Epithelial cell of proximal tubule (primary cell): ENCODE data around the gene NTM. TPM values are rescaled to one million over a fixed set of nuclear protein-coding genes. Genes with fewer than 3 reads are reported as not detected.

Experiments used
- DNase-seq: peaks from one replicate; pipeline ENCODE4 v3.0.0-alpha.2; 2011; ENCODE audit warnings: low read depth
- H3K4me3 ChIP-seq: 2 replicates; pipeline ENCODE4 v1.5.1; 2011; ENCODE audit warnings: low read depth, mild to moderate bottlenecking, low read length
- total RNA-seq: library from RNA; depleted of rRNA; stranded (reverse); fragments of >200 nt; gene quantifications from 2 replicates; pipeline ENCODE4 v1.2.3, GENCODE V29; 2015
- TF ChIP-seq, protein P1 (sequence below): conservative IDR thresholded peaks from 2 replicates; pipeline ENCODE4 v1.5.1; 2012; ENCODE audit warnings: low read depth, mild to moderate bottlenecking, low read length

The NTM gene
- total RNA-seq, 1 donor from 2014 or later: 5.3 TPM

GRCh38 chr11:131925829-131926228 is 555.4 kb downstream of the NTM start:
- no peak for DNase-seq
- no peak overlapping the region for H3K4me3 ChIP-seq
- TF ChIP-seq, protein P1, sequence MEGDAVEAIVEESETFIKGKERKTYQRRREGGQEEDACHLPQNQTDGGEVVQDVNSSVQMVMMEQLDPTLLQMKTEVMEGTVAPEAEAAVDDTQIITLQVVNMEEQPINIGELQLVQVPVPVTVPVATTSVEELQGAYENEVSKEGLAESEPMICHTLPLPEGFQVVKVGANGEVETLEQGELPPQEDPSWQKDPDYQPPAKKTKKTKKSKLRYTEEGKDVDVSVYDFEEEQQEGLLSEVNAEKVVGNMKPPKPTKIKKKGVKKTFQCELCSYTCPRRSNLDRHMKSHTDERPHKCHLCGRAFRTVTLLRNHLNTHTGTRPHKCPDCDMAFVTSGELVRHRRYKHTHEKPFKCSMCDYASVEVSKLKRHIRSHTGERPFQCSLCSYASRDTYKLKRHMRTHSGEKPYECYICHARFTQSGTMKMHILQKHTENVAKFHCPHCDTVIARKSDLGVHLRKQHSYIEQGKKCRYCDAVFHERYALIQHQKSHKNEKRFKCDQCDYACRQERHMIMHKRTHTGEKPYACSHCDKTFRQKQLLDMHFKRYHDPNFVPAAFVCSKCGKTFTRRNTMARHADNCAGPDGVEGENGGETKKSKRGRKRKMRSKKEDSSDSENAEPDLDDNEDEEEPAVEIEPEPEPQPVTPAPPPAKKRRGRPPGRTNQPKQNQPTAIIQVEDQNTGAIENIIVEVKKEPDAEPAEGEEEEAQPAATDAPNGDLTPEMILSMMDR: no peak

DNA sequence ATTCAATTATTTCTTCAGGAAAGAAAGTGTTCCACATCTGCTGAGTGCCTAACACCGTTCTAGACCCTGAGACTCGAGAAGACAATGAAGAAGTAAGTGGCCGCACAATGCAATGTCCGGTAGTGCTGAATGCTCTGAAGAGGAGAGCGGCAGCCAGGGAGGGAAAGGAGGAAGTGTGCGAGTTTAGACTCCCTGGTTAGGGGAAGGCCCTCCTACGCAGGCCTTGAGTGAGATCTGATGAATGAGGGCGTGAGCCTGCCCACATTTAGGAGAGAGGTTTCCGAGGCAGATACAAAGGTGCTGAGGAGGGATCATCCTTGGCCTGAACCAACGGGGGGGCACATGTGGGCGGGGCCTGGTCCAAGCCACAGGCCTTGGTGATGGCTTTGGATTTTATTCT is 558.6 kb downstream of the NTM start:
- TF ChIP-seq, protein P1: no peak
- no peak overlapping the region for H3K4me3 ChIP-seq
- no peak for DNase-seq

DNA sequence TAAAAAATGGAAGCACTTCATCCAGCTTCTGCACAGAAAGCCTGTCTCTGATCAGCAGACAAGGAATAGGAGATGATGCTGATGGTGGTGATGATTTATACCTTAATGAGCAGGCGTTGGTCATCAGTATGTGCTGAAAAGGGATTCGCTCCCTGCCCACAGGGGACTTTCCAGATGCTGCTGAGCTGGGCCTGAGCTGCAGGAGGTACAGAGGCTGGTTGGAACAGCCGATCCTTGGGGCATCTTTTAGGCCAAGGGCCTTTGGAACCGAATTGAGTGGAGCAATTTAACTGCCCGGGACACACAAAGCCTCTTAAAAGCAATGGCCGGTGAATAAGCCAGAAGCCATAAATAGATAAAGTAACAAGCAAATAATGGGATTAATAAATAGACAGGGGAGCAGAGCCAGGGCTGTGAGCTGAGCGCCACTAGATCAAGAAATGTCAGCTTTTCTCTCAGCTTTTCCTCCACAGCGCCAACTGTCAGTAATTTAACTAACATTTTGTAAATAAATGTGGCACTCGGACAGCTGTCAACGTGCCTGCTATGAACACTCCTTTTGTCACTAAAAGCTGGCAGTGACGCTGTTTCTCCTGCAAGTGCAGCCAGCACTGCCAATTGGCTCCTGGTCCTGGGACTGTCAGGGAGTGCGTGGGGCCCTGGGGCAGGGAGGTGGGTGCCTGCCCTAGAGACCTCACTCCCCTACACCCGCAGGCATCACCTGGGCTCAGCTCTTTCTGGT is 562.3 kb downstream of the NTM start:
- H3K4me3 ChIP-seq: no peak overlapping the region
- DNase-seq: no peak
- TF ChIP-seq, protein P1: no peak

- DNase-seq: no peak
- H3K4me3 ChIP-seq: no peak overlapping the region
- TF ChIP-seq, protein P1: no peak
Measured at GRCh38 chr11:131934006-131934405, 563.6 kb downstream of the NTM start.

- peak; percentile 89 for DNase-seq
- H3K4me3 ChIP-seq: peak overlapping the region; percentile 2
- TF ChIP-seq, protein P1: no peak
Measured at GRCh38 chr11:131938351-131938751, 567.9 kb downstream of the NTM start.

DNA sequence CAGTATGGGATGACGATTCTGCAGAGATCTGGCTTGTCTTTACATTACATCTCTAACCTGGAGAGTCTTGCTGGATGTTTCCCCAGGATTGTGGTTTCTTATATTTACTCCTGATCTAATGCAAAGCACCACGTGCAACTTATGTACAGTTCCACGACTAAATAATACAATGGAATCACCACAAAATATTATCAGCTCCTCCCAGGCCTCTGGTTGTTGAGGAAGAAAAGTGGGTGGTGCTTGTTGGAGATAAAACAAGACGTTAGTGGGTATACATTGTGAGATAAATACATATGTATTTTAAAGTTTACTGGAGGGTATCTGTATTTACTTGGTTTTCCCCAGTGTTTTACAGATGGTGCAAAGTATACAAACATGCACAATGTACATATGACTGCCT is 569.7 kb downstream of the NTM start:
- no peak overlapping the region for H3K4me3 ChIP-seq
- TF ChIP-seq, protein P1: no peak
- no peak for DNase-seq

DNA sequence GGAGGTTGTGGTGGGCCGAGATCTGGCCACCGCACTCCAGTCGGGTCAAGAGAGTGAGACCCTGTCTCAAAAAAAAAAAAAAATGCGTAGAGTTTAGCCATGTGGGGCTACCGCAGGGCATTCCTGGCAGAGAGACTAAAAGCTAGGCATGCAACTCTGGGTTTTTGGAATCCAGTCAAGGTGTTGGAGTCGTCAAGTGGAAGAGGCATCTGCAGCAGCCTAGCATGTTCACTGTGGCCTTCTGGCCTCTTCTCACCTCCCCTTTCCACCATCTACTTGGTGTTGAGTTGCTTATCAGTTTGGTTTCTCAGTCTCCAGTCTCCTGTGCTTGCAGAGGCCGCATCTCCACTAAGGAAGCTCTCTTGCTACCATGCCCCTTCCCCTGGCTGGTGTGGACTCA is 572.5 kb downstream of the NTM start:
- TF ChIP-seq, protein P1: no peak
- H3K4me3 ChIP-seq: no peak overlapping the region
- DNase-seq: no peak
